ENCODE data around the gene CCT4.
"Not testable (repeated sequence)": the region's sequence is repeated elsewhere in the genome, so short reads cannot be mapped to it uniquely, and the experiment has no call there.

Gene CCT4

DNA sequence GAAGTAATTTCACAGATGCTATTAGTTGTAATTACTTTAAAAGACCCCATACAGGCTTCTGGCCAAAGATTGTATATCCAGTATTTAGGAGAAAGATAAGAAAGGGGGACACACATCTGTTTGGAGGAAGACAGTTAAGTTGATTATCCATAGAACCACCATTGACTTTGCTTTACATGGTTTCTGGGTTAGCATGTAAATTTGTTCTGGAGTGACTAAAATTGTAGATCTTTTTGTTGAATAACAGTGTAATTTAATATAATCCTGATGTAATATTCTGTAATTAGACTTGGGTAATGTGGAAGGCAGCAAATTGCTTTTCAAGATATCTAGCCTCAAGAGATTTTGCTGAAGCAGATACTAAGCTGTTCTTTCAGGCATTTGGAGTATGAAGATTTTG lies 34.3 kb upstream of the CCT4 start:
- no peak overlapping the region for H3K27ac ChIP-seq (ENCODE audit: low read depth, low read length)

GRCh38 chr2:61920548-61920947 lies 32.1 kb upstream of the CCT4 start:
- H3K4me3 ChIP-seq (ENCODE audit: low read length) = no peak overlapping the region
- no peak overlapping the region for H3K4me2 ChIP-seq (ENCODE audit: low read length)
- H3K4me1 ChIP-seq (ENCODE audit: control insufficient read depth, low read length) = no peaks in the 10 kb centered on the region
- no peaks in the 10 kb centered on the region for H4K20me1 ChIP-seq (ENCODE audit: control insufficient read depth, insufficient read depth, low read depth, low read length)
- 0 out of 2 replicates have a peak, but pooled peaks cover 2% of the 10 kb centered on the region for H3F3A ChIP-seq (ENCODE audit: control insufficient read depth, insufficient read depth)
- no peaks in the 10 kb centered on the region for H3K9me3 ChIP-seq (ENCODE audit: control insufficient read depth, insufficient read depth, low read length)
- no peak overlapping the region for H3K27ac ChIP-seq (ENCODE audit: low read depth, low read length)
- H3K9me2 ChIP-seq (replicated peaks; ENCODE audit: control insufficient read depth, low read length) = no peaks in the 10 kb centered on the region
- H3K36me3 ChIP-seq (ENCODE audit: control insufficient read depth, low read length) = no peaks in the 10 kb centered on the region
- no peaks in the 10 kb centered on the region for H3K27me3 ChIP-seq (ENCODE audit: control insufficient read depth, low read length)
- TF ChIP-seq CTCF (IDR thresholded peaks at IDR 0.05; ENCODE audit: low read depth, low read length, poor library complexity, severe bottlenecking) (no peak), EZH2phosphoT487 (IDR thresholded peaks at IDR 0.05; ENCODE audit: borderline replicate concordance, low read length) (no peak)
- no peaks in the 10 kb centered on the region for H3K79me2 ChIP-seq (ENCODE audit: control insufficient read depth, low read length)

More for the DNA sequence above, 34.3 kb upstream of the CCT4 start:
- Histone ChIP-seq H3K27me3 (ENCODE audit: control insufficient read depth, low read length) (no peaks in the 10 kb centered on the region), H3K9me2 (replicated peaks; ENCODE audit: control insufficient read depth, low read length) (no peaks in the 10 kb centered on the region), H3K9me3 (ENCODE audit: control insufficient read depth, insufficient read depth, low read length) (no peaks in the 10 kb centered on the region), H3K4me2 (ENCODE audit: low read length) (no peak overlapping the region), H3K4me1 (ENCODE audit: control insufficient read depth, low read length) (peaks cover 10% of the 10 kb centered on the region), H4K20me1 (ENCODE audit: control insufficient read depth, insufficient read depth, low read depth, low read length) (no peaks in the 10 kb centered on the region), H3K79me2 (ENCODE audit: control insufficient read depth, low read length) (no peaks in the 10 kb centered on the region), H3K36me3 (ENCODE audit: control insufficient read depth, low read length) (no peaks in the 10 kb centered on the region), H3K4me3 (ENCODE audit: low read length) (no peak overlapping the region), H3F3A (ENCODE audit: control insufficient read depth, insufficient read depth) (0 out of 2 replicates have a peak, but pooled peaks cover 2% of the 10 kb centered on the region)
- TF ChIP-seq EZH2phosphoT487 (IDR thresholded peaks at IDR 0.05; ENCODE audit: borderline replicate concordance, low read length) (no peak), CTCF (IDR thresholded peaks at IDR 0.05; ENCODE audit: low read depth, low read length, poor library complexity, severe bottlenecking) (no peak)

- H3F3A ChIP-seq (ENCODE audit: control insufficient read depth, insufficient read depth); H3K9me2 ChIP-seq (replicated peaks; ENCODE audit: control insufficient read depth, low read length); H3K4me1 ChIP-seq (ENCODE audit: control insufficient read depth, low read length); H3K4me2 ChIP-seq (ENCODE audit: low read length); H4K20me1 ChIP-seq (ENCODE audit: control insufficient read depth, insufficient read depth, low read depth, low read length); H3K4me3 ChIP-seq (ENCODE audit: low read length); H3K9me3 ChIP-seq (ENCODE audit: control insufficient read depth, insufficient read depth, low read length); H3K27me3 ChIP-seq (ENCODE audit: control insufficient read depth, low read length); H3K79me2 ChIP-seq (ENCODE audit: control insufficient read depth, low read length); H3K27ac ChIP-seq (ENCODE audit: low read depth, low read length); H3K36me3 ChIP-seq (ENCODE audit: control insufficient read depth, low read length): not testable (repeated sequence)
These were observed 26.3 kb upstream of the CCT4 start for GRCh38 chr2:61914794-61915193.

GRCh38 chr2:61911510-61911909 lies 23.1 kb upstream of the CCT4 start:
- Histone ChIP-seq H3K79me2 (ENCODE audit: control insufficient read depth, low read length) (peaks cover 10% of the 10 kb centered on the region), H3K9me2 (replicated peaks; ENCODE audit: control insufficient read depth, low read length) (no peaks in the 10 kb centered on the region)
- TF ChIP-seq CTCF (IDR thresholded peaks at IDR 0.05; ENCODE audit: low read depth, low read length, poor library complexity, severe bottlenecking) (peak; percentile 35), EZH2phosphoT487 (IDR thresholded peaks at IDR 0.05; ENCODE audit: borderline replicate concordance, low read length) (no peak)

More at GRCh38 chr2:61911510-61911909, 23.1 kb upstream of the CCT4 start:
- no peaks in the 10 kb centered on the region for H4K20me1 ChIP-seq (ENCODE audit: control insufficient read depth, insufficient read depth, low read depth, low read length)
- no peaks in the 10 kb centered on the region for H3K36me3 ChIP-seq (ENCODE audit: control insufficient read depth, low read length)
- no peaks in the 10 kb centered on the region for H3K27me3 ChIP-seq (ENCODE audit: control insufficient read depth, low read length)
- peaks cover 10% of the 10 kb centered on the region for H3K4me1 ChIP-seq (ENCODE audit: control insufficient read depth, low read length)
- H3K4me3 ChIP-seq (ENCODE audit: low read length) = no peak overlapping the region
- no peaks in the 10 kb centered on the region for H3F3A ChIP-seq (ENCODE audit: control insufficient read depth, insufficient read depth)
- H3K9me3 ChIP-seq (ENCODE audit: control insufficient read depth, insufficient read depth, low read length) = no peaks in the 10 kb centered on the region
- no peak overlapping the region for H3K27ac ChIP-seq (ENCODE audit: low read depth, low read length)
- no peak overlapping the region for H3K4me2 ChIP-seq (ENCODE audit: low read length)

All from DOHH2 (cell line).